IPS DF 4.7 (cell line): Measurements from ENCODE around the gene GRB10.

Source experiments
- DNase-seq: peaks from one replicate; pipeline ENCODE4 v3.0.0-alpha.2; 2013; ENCODE audit warnings: low spot score; ENCODE audit errors: extremely low read depth

The GRB10 gene

GRCh38 chr7:50674299-50674698 lies 108.4 kb downstream of the GRB10 start:
- DNase-seq: no peak

GRCh38 chr7:50673096-50673495 lies 109.6 kb downstream of the GRB10 start:
- no peak for DNase-seq

- DNase-seq: no peak
These were observed 110.7 kb downstream of the GRB10 start for GRCh38 chr7:50672045-50672444.

GRCh38 chr7:50671386-50671785 lies 111.3 kb downstream of the GRB10 start:
- DNase-seq: no peak

GRCh38 chr7:50669890-50670289 lies 112.8 kb downstream of the GRB10 start:
- no peak for DNase-seq

GRCh38 chr7:50667789-50668226 lies 114.9 kb downstream of the GRB10 start:
- no peak for DNase-seq

GRCh38 chr7:50667338-50667737 lies 115.4 kb downstream of the GRB10 start:
- no peak for DNase-seq

- DNase-seq: no peak
These were observed 116.6 kb downstream of the GRB10 start for GRCh38 chr7:50666124-50666496.

- no peak for DNase-seq
These were observed 117.1 kb downstream of the GRB10 start for GRCh38 chr7:50665403-50666123.

GRCh38 chr7:50664937-50665336 lies 117.8 kb downstream of the GRB10 start:
- DNase-seq: no peak

- DNase-seq: no peak
These were observed 118.2 kb downstream of the GRB10 start for GRCh38 chr7:50664461-50664922.

- DNase-seq: no peak
These were observed 119.1 kb downstream of the GRB10 start for GRCh38 chr7:50663396-50664102.

GRCh38 chr7:50662996-50663395 lies 119.7 kb downstream of the GRB10 start:
- no peak for DNase-seq

GRCh38 chr7:50662041-50662694 lies 120.5 kb downstream of the GRB10 start:
- no peak for DNase-seq

GRCh38 chr7:50661345-50662040 lies 121.2 kb downstream of the GRB10 start:
- DNase-seq: no peak

GRCh38 chr7:50660830-50661175 lies 121.9 kb downstream of the GRB10 start:
- no peak for DNase-seq

- DNase-seq: no peak
These were observed 122.5 kb downstream of the GRB10 start for GRCh38 chr7:50660040-50660829.

- no peak for DNase-seq
These were observed 123.2 kb downstream of the GRB10 start for GRCh38 chr7:50659329-50659965.

GRCh38 chr7:50658696-50659095 lies 124.0 kb downstream of the GRB10 start:
- DNase-seq: no peak

GRCh38 chr7:50657912-50658311 lies 124.8 kb downstream of the GRB10 start:
- DNase-seq: no peak
